ENCODE results near the gene FBN2.

DNA sequence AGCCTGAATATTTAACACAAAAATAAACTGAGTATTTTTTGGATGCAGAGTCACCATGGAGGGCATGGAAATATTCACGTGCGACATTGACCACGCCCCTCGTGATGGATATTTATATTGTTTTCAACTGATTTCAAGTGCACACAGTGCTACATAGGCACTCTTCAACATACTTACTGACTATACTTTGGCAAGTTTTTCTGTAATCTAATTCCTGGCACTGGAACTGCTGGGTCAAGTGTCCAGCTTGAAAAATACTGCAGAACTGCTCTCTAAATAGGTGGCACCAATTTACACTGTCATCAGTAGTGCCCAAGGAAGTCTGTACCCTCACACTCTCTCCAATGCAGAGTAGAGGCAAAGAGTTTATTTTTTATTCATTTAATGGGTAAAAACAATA lies 65.1 kb downstream of the FBN2 start:
- TF ChIP-seq, protein P1, sequence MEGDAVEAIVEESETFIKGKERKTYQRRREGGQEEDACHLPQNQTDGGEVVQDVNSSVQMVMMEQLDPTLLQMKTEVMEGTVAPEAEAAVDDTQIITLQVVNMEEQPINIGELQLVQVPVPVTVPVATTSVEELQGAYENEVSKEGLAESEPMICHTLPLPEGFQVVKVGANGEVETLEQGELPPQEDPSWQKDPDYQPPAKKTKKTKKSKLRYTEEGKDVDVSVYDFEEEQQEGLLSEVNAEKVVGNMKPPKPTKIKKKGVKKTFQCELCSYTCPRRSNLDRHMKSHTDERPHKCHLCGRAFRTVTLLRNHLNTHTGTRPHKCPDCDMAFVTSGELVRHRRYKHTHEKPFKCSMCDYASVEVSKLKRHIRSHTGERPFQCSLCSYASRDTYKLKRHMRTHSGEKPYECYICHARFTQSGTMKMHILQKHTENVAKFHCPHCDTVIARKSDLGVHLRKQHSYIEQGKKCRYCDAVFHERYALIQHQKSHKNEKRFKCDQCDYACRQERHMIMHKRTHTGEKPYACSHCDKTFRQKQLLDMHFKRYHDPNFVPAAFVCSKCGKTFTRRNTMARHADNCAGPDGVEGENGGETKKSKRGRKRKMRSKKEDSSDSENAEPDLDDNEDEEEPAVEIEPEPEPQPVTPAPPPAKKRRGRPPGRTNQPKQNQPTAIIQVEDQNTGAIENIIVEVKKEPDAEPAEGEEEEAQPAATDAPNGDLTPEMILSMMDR (conservative IDR thresholded peaks at IDR 0.05; ENCODE audit: low read depth, low read length): no peak
- no peak for TF ChIP-seq EZH2 (IDR thresholded peaks at IDR 0.05; ENCODE audit: borderline replicate concordance, low read depth, low read length, poor library complexity, severe bottlenecking)

Measured in A673 (cell line).